ENCODE data around the gene SLC25A5.
"Not testable (repeated sequence)": the region's sequence is repeated elsewhere in the genome, so short reads cannot be mapped to it uniquely, and the experiment has no call there.

SLC25A5 gene

DNA sequence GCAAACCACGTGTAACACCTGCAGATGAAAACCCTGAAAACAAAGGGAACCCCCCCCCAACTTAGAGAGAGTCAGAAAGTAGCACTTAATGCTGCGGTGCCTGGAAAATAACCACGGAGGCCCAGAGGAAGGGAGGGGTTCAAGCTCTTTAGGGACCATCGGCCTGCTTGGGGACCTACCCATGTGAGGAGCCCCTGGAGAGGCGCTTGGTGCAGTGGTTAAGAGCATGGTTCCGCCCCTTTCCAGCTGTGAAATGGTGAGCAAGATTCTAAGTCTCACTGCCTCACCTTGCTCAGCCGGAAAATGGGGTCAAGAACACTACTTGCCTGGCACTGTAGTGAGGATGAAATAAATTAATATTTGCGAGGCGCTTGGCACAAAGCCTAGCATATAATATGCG is 13.8 kb downstream of the SLC25A5 start:
- ChIA-PET CTCF (interaction anchor here (0.6 to 2.0 kb wide), 5 partner anchors 9 to 23 kb away, joined by 3 to 13 read pairs (median 4); no protein-coding TSS in a partner anchor), POLR2A (ENCODE audit: low non-redundant PET) (no interaction called here)
- TF ChIP-seq, protein P1, sequence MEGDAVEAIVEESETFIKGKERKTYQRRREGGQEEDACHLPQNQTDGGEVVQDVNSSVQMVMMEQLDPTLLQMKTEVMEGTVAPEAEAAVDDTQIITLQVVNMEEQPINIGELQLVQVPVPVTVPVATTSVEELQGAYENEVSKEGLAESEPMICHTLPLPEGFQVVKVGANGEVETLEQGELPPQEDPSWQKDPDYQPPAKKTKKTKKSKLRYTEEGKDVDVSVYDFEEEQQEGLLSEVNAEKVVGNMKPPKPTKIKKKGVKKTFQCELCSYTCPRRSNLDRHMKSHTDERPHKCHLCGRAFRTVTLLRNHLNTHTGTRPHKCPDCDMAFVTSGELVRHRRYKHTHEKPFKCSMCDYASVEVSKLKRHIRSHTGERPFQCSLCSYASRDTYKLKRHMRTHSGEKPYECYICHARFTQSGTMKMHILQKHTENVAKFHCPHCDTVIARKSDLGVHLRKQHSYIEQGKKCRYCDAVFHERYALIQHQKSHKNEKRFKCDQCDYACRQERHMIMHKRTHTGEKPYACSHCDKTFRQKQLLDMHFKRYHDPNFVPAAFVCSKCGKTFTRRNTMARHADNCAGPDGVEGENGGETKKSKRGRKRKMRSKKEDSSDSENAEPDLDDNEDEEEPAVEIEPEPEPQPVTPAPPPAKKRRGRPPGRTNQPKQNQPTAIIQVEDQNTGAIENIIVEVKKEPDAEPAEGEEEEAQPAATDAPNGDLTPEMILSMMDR (conservative IDR thresholded peaks at IDR 0.05; ENCODE audit: low read depth), result no peak
- DNase-seq (ENCODE audit: low spot score), result no peak
- peak overlapping the region; percentile 80 for H3K27ac ChIP-seq

DNA sequence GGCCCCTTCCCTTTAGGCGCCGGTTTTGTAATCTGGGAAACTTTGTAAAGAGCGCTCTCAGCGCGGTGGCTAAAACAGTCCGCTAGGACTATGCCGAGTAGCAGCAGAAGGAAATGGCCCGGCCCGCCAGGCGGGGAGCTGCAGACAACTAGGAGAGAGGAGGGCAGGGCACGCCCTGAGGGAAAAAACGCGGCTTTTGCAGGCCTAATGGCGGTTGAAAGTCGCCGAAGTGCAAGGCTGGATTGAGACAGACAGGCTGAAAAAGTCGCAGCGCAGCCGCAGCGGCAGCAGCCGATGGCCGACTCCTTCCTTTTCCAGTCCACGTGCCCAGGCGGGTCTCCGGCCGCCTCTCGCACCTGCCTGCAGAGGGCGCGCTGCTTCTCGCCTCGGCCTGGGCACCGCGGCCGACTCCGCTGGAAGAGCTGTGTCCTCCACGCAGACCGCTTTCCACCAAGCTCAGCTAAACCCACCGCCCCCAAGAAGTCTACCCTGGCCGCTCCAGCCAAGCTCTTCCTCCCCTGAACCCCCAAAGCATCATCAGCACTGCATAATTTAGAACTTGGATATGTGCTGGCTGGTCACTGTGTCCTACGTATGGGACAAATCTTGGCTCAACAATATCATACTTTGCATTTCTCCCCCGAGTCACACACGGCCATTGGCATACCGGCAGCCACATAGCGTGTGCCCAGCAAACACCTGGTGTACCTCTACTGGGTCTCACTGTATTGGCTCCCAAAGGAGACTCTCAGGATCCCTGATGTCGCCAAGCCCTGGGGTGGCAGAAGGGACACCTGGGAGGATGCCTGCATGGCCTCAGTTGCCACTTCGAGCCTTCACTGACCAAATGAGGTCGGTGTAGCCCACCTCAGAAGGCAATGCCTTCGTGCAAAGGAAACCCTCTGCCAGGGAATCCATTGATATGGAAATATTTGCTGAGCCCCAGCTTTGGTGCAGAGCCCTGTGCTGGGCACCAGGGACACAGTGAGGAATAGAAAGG is 14.5 kb downstream of the SLC25A5 start:
- TF ChIP-seq, protein P1 (conservative IDR thresholded peaks at IDR 0.05; ENCODE audit: low read depth), result peak; percentile 50
- POLR2A ChIA-PET (ENCODE audit: low non-redundant PET), result no interaction called here
- CTCF ChIA-PET, result interaction anchor here (0.6 to 2.0 kb wide), 9 partner anchors 8 to 235 kb away, joined by 3 to 13 read pairs (median 3); no protein-coding TSS in a partner anchor
- no peak for DNase-seq (ENCODE audit: low spot score)
- H3K27ac ChIP-seq, result peak overlapping the region; percentile 80

DNA sequence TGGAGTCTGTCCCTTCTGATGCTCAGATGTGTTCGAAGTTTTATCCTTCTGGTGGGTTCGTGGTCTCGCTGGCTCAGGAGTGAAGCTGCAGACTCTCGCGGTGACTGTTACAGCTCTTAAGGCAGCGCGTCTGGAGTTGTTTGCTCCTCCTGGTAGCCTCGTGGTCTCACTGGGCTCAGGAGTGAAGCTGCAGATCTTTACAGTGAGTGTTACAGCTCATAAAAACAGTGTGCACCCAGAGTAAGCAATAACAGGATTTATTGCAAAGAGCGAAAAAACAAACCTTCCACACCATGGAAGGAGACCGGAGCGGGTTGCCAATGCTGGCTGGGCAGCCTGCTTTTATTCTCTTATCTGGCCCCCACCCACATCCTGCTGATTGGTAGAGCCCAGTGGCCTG is 18.5 kb downstream of the SLC25A5 start:
- no peak overlapping the region for H3K27ac ChIP-seq
- CTCF ChIA-PET, result interaction anchor here (3.6 kb wide), 1 partner anchor 26 kb away, joined by 28 read pairs; no protein-coding TSS in a partner anchor
- POLR2A ChIA-PET (ENCODE audit: low non-redundant PET), result no interaction called here
- TF ChIP-seq, protein P1 (conservative IDR thresholded peaks at IDR 0.05; ENCODE audit: low read depth), result no peak
- DNase-seq (ENCODE audit: low spot score), result no peak

DNA sequence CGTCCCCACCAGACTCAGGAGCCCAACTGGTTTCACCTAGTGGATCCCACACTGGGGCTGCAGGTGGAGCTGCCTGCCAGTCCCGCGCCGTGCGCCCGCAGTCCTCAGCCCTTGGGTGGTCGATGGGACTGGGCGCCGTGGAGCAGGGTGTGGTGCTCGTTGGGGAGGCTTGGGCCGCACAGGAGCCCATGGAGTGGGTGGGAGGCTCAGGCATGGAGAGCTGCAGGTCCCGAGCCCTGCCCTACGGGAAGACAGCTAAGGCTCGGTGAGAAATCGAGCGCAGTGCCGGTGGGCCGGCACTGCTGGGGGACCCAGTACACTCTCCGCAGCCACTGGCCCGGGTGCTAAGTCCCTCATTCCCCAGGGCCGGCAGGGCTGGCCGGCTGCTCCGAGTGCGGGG is 19.5 kb downstream of the SLC25A5 start:
- CTCF ChIA-PET, result interaction anchor here (3.6 kb wide), 1 partner anchor 25 kb away, joined by 28 read pairs; no protein-coding TSS in a partner anchor
- DNase-seq (ENCODE audit: low spot score); POLR2A ChIA-PET (ENCODE audit: low non-redundant PET); H3K27ac ChIP-seq: not testable (repeated sequence)

DNA sequence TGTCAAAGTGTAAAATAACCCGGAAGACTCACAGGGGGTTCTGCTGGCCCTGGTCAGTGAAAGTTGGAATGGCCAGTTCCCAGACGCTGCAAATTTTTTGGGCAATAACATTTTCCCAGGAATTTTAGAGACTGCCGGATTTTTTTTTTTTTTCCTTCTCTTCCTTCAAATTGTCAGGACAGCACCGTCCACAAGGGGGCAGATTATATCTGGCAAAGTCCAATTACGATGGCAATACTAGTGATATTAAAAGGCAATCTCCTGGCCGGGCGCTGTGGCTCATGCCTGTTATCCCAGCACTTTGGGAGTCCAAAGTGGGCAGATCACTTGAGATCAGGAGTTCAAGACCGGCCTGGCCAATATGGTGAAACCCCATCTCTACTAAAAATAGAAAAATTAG is 20.5 kb downstream of the SLC25A5 start:
- CTCF ChIA-PET, result interaction anchor here (0.6 to 3.6 kb wide), 10 partner anchors 12 to 741 kb away, joined by 3 to 28 read pairs (median 4); no protein-coding TSS in a partner anchor
- DNase-seq (ENCODE audit: low spot score), result no peak
- POLR2A ChIA-PET (ENCODE audit: low non-redundant PET), result no interaction called here
- TF ChIP-seq, protein P1 (conservative IDR thresholded peaks at IDR 0.05; ENCODE audit: low read depth), result peak; percentile 52
- no peak overlapping the region for H3K27ac ChIP-seq

DNA sequence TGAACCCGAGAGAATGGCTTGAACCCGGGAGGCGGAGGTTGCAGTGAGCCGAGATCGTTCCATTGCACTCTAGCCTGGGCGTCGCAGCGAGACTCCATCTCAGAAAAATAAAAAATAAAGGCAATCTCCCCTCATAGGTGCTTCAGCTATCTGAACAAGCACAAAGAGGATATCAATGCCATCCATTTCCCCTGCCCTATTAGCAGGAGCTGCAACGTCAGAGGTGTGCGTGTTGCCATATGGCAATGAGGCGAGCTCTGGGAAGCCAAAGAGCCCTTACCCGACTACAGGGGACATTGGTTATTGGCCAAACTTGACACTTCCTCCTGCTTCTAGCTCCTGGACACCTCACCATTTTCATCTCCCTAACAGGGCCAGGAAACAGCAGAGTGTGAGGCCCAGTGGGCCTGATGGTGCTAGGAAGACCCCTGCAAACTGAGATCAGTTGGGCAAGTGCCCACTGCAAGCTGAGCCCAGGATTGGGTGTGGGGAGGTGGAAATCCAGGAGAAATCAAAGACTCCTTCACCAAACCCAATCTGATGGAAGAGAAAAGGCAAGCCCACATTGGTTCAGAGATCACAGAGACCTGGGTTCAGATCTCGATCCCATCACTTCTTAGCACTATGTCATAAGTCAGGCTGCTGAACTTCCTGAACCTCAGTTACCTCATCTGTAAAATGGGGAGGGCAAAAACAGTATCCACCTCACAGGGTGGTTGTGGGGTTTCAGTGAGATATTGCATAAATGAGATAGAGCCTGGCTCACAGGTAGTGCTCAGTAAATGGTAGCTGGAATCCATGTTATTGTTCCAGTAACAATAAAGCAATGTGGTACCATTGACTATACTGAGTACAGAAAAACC is 21.2 kb downstream of the SLC25A5 start:
- POLR2A ChIA-PET (ENCODE audit: low non-redundant PET), result no interaction called here
- CTCF ChIA-PET, result interaction anchor here (0.7 to 3.6 kb wide), 3 partner anchors 11 to 742 kb away, joined by 3 to 28 read pairs (median 5); no protein-coding TSS in a partner anchor
- no peak for DNase-seq (ENCODE audit: low spot score)
- H3K27ac ChIP-seq, result no peak overlapping the region
- TF ChIP-seq, protein P1 (conservative IDR thresholded peaks at IDR 0.05; ENCODE audit: low read depth), result no peak

Data from RWPE1 (cell line).